NT2/D1 (cell line): ENCODE data around the gene GALNT16.

ENCODE experiments used
- DNase-seq: peaks from one replicate; pipeline ENCODE4 v3.0.0-alpha.2; 2011; ENCODE audit warnings: low read depth, low spot score
- H3K27me3 ChIP-seq: 2 replicates; pipeline ENCODE4 v1.6.0; 2011; ENCODE audit warnings: mild to moderate bottlenecking; ENCODE audit not compliant: insufficient read length, insufficient read depth
- H3K36me3 ChIP-seq: 2 replicates; pipeline ENCODE4 v1.6.1; 2011; ENCODE audit warnings: mild to moderate bottlenecking, low read length, mixed read lengths; ENCODE audit not compliant: insufficient read depth, insufficient read length
- H3K4me1 ChIP-seq: 2 replicates; pipeline ENCODE4 v1.5.1; 2011; ENCODE audit not compliant: insufficient read depth, insufficient read length
- H3K4me3 ChIP-seq: 2 replicates; pipeline ENCODE4 v1.5.1; 2011; ENCODE audit warnings: low read depth; ENCODE audit not compliant: insufficient read length
- H3K9ac ChIP-seq: 2 replicates; pipeline ENCODE4 v1.6.0; 2011; ENCODE audit warnings: low read depth; ENCODE audit not compliant: insufficient read length
- H3K9me3 ChIP-seq: 2 replicates; pipeline ENCODE4 v1.5.1; 2011; ENCODE audit warnings: mild to moderate bottlenecking, low read length; ENCODE audit not compliant: insufficient read depth
- SUZ12 ChIP-seq: IDR thresholded peaks from 2 replicates; pipeline ENCODE4 v1.6.1; 2011; ENCODE audit not compliant: insufficient read length, insufficient read depth; ENCODE audit errors: extremely low read depth
- YY1 ChIP-seq: IDR thresholded peaks from 2 replicates; pipeline ENCODE4 v1.6.1; 2011; ENCODE audit not compliant: insufficient read length, insufficient read depth
- ZNF274 ChIP-seq: IDR thresholded peaks from 2 replicates; pipeline ENCODE4 v1.6.1; 2011; ENCODE audit warnings: mild to moderate bottlenecking, low read depth, low read length

The GALNT16 gene

DNA sequence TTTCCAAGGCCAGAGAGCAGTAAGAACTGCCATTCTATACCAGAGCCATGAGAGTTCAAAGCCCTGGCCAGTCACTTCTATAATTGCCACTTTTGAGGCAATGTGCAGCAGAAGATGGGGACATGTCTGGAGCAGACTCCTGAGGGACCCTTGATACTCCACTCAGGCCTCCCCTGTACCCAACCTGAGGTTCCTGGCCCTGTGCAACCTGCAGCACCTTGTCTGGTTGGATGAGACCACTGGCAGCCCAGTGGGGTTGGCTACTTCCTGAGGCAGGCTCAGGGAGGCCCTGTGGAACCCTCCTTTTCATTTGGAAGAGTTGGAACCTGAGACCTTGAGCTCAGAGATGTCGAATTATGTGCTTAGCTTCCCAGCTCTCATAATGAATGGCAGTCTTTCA lies 54.4 kb downstream of the GALNT16 start:
- H3K4me1 ChIP-seq: peaks cover 2% of the 10 kb centered on the region
- peaks cover 3% of the 10 kb centered on the region; the same call in 1 of the 2 replicates for H3K9me3 ChIP-seq
- no peaks in the 10 kb centered on the region for H3K36me3 ChIP-seq
- TF ChIP-seq YY1: no peak
- no peak for TF ChIP-seq SUZ12
- no peak for TF ChIP-seq ZNF274
- H3K27me3 ChIP-seq: no peaks in the 10 kb centered on the region
- no peak overlapping the region for H3K9ac ChIP-seq
- DNase-seq: no peak
- H3K4me3 ChIP-seq: no peak overlapping the region

GRCh38 chr14:69315301-69315700 lies 55.3 kb downstream of the GALNT16 start:
- no peak overlapping the region for H3K9ac ChIP-seq
- H3K4me1 ChIP-seq: peaks cover 2% of the 10 kb centered on the region
- no peak for TF ChIP-seq ZNF274
- TF ChIP-seq SUZ12: no peak
- TF ChIP-seq YY1: no peak
- no peak for DNase-seq
- no peak overlapping the region for H3K4me3 ChIP-seq
- no peaks in the 10 kb centered on the region for H3K36me3 ChIP-seq
- H3K9me3 ChIP-seq: peaks cover 3% of the 10 kb centered on the region; the same call in 1 of the 2 replicates
- no peaks in the 10 kb centered on the region for H3K27me3 ChIP-seq

DNA sequence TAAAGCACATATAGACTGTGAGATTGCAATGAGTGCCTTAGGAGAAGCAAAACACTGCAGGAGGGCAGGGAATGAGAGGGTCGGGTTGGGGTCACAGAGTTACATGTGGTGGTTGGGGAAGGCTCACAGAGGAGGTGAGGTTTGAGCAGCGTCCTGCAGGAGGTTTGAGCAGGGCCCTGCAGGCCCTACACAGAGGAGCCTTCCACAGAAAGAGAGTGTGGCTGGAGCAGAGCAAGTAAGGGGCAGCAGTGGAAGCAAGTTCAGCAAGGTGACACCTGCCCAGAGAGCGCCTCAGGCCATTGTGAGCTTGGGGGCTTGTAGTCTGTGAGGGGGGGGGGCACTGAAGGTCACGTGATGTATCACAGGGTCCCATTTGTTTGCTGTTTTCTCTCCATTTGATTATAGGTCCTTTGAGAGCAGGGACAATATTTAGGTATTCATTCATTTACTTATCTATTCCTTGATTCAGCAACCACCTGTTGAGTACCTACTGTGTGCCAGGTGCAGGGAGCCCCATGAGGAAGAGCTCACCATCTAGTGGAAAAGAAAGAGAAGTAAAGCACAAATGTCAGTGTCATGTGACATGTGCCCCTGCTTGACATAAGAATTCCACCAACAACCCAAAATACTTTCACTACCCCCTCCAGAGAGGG lies 56.6 kb downstream of the GALNT16 start:
- no peak for DNase-seq
- H3K9ac ChIP-seq: no peak overlapping the region

DNA sequence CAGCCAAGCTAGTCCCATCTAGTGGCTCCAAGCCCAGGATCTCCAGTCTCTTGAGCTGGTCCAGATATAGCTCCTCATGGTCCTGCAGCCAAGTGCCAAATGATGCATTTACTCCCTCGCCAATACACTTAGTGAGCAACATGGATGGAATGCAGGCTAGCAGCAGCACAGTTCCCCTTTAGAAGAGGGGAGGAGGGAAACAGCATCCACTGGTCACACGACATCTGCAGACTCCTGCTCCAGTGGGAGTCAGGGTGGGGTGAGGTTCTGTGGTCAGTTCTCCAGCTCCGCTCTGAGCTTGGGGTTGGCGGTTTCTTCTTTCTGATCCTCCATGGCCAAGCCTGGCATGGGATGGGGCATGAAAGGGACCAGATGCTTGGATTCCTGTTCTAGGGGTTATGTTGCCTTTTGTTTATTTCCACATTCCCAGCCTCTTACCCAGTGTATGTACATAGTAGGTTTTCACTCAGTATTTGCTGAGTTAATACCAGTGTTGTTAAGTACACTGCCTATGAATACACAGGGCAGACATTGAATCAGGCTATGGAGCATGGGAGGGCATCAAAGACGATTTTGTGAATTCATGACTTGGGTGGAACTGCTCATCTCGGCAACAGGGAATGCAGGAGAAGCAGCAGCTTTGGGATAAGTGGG lies 57.3 kb downstream of the GALNT16 start:
- Histone ChIP-seq H3K9ac (no peak overlapping the region), H3K4me1 (peaks cover 2% of the 10 kb centered on the region), H3K4me3 (no peak overlapping the region), H3K27me3 (no peaks in the 10 kb centered on the region), H3K9me3 (peaks cover 3% of the 10 kb centered on the region; the same call in 1 of the 2 replicates), H3K36me3 (no peaks in the 10 kb centered on the region)
- TF ChIP-seq SUZ12 (no peak), ZNF274 (no peak), YY1 (no peak)
- no peak for DNase-seq

More for the DNA sequence above, 56.6 kb downstream of the GALNT16 start:
- Histone ChIP-seq H3K36me3 (no peaks in the 10 kb centered on the region), H3K27me3 (no peaks in the 10 kb centered on the region), H3K4me1 (peaks cover 2% of the 10 kb centered on the region), H3K9me3 (peaks cover 3% of the 10 kb centered on the region; the same call in 1 of the 2 replicates), H3K4me3 (no peak overlapping the region)
- no peak for TF ChIP-seq SUZ12
- TF ChIP-seq ZNF274: no peak
- TF ChIP-seq YY1: no peak

DNA sequence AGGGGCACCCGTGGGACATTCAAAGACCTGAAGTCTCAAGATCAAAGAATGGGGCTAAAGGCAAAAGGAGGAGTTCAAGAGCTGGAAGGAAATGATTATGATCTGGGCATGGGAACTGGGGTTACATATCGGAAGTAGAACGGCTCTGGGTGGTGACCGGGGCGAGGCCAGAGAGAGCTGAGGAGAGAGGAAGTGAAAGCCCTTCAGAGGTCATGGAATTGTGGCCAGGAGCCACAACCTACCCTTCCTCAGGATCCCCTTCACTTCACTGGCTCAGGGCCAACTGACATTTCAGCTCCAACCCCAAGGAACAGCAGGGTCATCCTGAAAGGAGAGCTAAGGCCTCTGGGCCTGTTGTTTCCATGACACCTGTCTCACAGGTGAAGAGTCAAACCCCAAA lies 57.8 kb downstream of the GALNT16 start:
- TF ChIP-seq ZNF274 (no peak), SUZ12 (no peak), YY1 (no peak)
- peaks cover 3% of the 10 kb centered on the region; the same call in 1 of the 2 replicates for H3K9me3 ChIP-seq
- no peak for DNase-seq
- H3K4me1 ChIP-seq: peaks cover 2% of the 10 kb centered on the region
- H3K9ac ChIP-seq: no peak overlapping the region
- H3K36me3 ChIP-seq: no peaks in the 10 kb centered on the region
- H3K4me3 ChIP-seq: no peak overlapping the region
- H3K27me3 ChIP-seq: no peaks in the 10 kb centered on the region

- Histone ChIP-seq H3K4me3 (no peak overlapping the region), H3K9ac (no peak overlapping the region), H3K27me3 (no peaks in the 10 kb centered on the region), H3K4me1 (peaks cover 2% of the 10 kb centered on the region), H3K9me3 (peaks cover 3% of the 10 kb centered on the region; the same call in 1 of the 2 replicates), H3K36me3 (no peaks in the 10 kb centered on the region)
- no peak for TF ChIP-seq YY1
- no peak for TF ChIP-seq ZNF274
- no peak for DNase-seq
These were observed 58.3 kb downstream of the GALNT16 start for GRCh38 chr14:69318241-69318640.

DNA sequence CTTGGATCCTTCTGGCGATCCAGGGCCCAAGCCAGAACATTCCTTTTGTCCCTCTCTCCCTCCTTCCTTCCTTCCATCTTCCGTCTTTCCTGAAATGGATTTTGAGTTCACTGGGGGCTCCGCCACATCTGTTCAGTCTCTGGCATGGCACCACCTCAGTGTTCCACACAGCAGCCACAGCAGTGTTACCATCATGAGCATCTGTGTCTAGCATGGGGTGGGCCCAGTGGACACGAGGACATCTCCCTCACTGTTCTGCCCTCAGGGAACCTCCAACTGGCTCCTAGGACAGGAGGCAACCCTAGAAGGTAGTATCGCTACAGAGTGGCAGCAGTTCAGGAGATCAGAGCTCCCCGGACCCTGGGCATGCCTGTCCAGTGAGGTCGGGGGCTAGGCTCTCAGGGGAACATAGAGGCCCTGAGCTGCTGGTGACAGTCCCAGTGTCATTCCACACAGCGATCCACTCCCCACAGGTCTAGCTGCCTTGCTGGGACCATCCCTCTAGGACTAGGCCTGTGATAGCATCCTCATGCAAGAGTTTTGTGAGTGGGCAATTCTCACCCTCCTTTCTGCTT lies 59.0 kb downstream of the GALNT16 start:
- no peak overlapping the region for H3K4me3 ChIP-seq
- TF ChIP-seq ZNF274 (no peak), SUZ12 (no peak), YY1 (no peak)
- H3K9ac ChIP-seq: no peak overlapping the region
- peaks cover 2% of the 10 kb centered on the region for H3K4me1 ChIP-seq
- DNase-seq: no peak
- no peaks in the 10 kb centered on the region for H3K36me3 ChIP-seq
- H3K9me3 ChIP-seq: peaks cover 3% of the 10 kb centered on the region; the same call in 1 of the 2 replicates
- H3K27me3 ChIP-seq: no peaks in the 10 kb centered on the region
